Mononuclear cell (primary cell): Measurements from ENCODE around the gene SERINC3. TPM values are rescaled to one million over a fixed set of nuclear protein-coding genes. Genes with fewer than 3 reads are reported as not detected.
"Not testable (repeated sequence)": the region's sequence is repeated elsewhere in the genome, so short reads cannot be mapped to it uniquely, and the experiment has no call there.

Source experiments
- H3K27me3 ChIP-seq: 2 replicates; pipeline ENCODE4 v1.6.0; 2011; ENCODE audit warnings: low read length, control low read depth; ENCODE audit not compliant: insufficient read depth
- H3K4me1 ChIP-seq: 2 replicates; pipeline ENCODE4 v1.5.1; 2011; ENCODE audit warnings: mild to moderate bottlenecking, low read length, control low read depth; ENCODE audit not compliant: insufficient read depth
- H3K4me3 ChIP-seq: 2 replicates; pipeline ENCODE4 v1.5.1; 2011; ENCODE audit warnings: mild to moderate bottlenecking, low read length, moderate library complexity
- H3K9me3 ChIP-seq: 2 replicates; pipeline ENCODE4 v1.5.1; 2011; ENCODE audit warnings: low read depth, mild to moderate bottlenecking, control low read depth, low read length
- total RNA-seq: library from RNA; depleted of rRNA; stranded (reverse); fragments of >200 nt; gene quantifications from one replicate; pipeline ENCODE4 v1.2.3, GENCODE V29; 2012

SERINC3 gene
- total RNA-seq, result 37.7 TPM

DNA sequence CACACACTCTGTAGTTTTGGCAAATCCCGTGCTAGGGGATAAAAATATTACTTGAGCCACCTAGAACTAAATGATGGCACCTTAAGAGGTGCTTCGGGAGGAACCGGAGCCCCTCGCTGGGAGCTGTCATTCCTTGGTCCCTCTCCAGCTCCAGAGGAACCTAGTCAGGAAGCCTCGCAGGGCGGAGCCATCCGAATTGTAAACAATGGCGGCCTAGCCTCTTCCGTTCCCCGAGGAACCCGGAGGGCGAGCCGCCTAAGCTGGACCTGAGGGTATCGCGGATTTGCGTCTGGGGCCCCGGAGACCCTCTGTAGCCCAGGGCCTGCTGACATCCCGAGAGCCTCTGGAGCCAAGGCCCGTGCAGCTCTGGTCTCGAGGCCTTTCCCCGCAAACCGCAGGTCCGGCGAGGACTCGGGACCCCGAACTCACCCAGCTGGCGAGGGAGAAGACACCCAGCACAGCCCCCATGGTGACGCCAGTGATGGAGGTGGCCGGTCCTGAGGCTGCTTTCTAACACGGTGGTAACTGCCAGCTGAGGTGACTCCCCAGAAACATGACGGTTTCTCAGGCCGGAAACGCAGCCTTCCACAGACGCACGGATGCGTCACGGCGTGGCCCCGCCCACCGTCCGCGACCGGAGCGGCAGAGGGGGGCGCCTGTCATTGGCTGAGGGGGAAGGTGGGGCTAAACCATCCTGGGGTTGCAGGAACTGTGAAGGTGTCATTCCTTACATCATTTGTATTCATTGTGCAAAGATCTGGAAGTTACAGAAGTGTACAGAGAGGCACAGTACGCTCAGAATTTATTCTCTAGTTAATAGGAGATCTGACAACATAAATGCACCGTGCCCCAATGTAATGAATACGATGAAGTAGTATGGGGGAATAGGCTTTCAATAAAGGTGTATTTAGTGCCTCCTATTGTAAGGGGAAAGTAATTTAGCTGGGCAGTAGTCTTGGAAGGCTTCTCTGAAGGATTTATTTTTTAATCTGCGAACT lies at the start of gene SERINC3:
Gene SERINC3 (minus strand): TSS at position 587 of the 998 bp plus-strand sequence. CDS start 119 bp downstream, at position 468.
- Histone ChIP-seq H3K4me3 (peak within 1 kb of the TSS; percentile 89), H3K4me1 (peaks cover 32% of the 10 kb centered on the region), H3K27me3 (no peaks in the 10 kb centered on the region), H3K9me3 (no peaks in the 10 kb centered on the region)

- Histone ChIP-seq H3K27me3 (no peaks in the 10 kb centered on the region), H3K9me3 (no peaks in the 10 kb centered on the region), H3K4me3 (no peak overlapping the region), H3K4me1 (peaks cover 6% of the 10 kb centered on the region)
Measured at GRCh38 chr20:44571362-44571988, 49.6 kb upstream of the SERINC3 start.

GRCh38 chr20:44570367-44570766 lies 48.5 kb upstream of the SERINC3 start:
- Histone ChIP-seq H3K9me3 (no peaks in the 10 kb centered on the region), H3K27me3 (no peaks in the 10 kb centered on the region), H3K4me3 (no peak overlapping the region), H3K4me1 (no peaks in the 10 kb centered on the region)

DNA sequence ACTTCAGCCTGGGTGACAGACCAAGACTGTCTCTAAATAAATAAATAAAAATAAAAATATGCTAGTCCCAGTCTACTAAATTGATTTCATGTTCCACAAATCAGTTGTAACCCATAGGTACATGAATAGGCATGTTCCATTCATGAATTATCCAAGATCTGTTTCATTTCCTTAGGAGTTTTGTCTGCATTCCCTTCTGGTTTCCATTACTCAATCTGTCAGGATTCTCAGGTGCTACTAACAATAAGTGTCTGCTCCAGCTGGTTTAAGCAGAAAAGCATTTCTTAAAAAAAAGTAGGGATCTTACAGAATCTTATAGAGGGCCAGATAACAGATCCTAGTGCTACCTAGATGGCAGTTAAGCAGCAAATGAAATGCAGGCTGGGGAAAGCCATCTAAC lies 44.9 kb upstream of the SERINC3 start:
- Histone ChIP-seq H3K4me1 (no peaks in the 10 kb centered on the region), H3K27me3 (no peaks in the 10 kb centered on the region), H3K4me3 (no peak overlapping the region), H3K9me3 (no peaks in the 10 kb centered on the region)

DNA sequence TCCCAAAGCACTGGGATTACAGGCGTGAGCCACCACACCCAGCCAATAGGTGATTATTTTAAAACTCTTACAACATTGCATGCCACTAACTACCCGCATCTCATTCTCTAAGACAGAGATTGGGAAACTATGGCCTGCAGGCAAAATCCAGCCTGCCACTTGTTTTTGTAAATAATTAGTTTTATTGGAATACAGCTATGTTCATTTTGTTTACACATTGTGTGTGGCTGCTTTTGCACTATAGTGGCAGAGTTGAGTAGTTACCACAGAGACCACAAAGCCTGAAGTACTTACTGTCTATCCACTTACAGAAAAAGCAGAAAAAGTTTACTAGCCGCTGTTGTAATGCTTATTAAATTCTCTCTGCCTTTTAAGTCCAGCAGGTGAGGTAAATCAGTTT lies 44.1 kb upstream of the SERINC3 start:
- Histone ChIP-seq H3K27me3 (no peaks in the 10 kb centered on the region), H3K4me1 (no peaks in the 10 kb centered on the region), H3K4me3 (no peak overlapping the region), H3K9me3 (no peaks in the 10 kb centered on the region)

GRCh38 chr20:44561876-44562275 lies 40.0 kb upstream of the SERINC3 start:
- Histone ChIP-seq H3K4me1 (no peaks in the 10 kb centered on the region), H3K4me3 (no peak overlapping the region), H3K9me3 (no peaks in the 10 kb centered on the region), H3K27me3 (no peaks in the 10 kb centered on the region)

DNA sequence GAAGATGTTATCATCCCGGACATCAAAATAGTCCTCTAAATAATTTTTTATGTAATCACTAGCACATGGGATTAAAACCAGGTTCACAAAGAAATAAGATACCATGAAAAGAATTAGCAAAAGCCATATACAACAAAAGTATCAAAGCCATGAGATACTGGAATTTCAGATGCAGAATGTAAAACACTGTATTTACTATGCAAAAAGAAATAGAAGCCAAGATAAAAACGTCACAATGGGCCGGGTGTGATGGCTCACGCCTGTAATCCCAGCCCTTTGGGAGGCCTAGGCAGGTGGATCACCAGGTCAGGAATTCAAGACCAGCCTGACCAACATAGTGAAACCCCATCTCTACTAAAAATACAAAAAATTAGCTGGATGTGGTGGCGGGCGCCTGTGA lies 38.9 kb upstream of the SERINC3 start:
- not testable (repeated sequence) for H3K9me3 ChIP-seq, H3K27me3 ChIP-seq, H3K4me3 ChIP-seq, H3K4me1 ChIP-seq

- Histone ChIP-seq H3K4me1 (no peaks in the 10 kb centered on the region), H3K27me3 (no peaks in the 10 kb centered on the region), H3K9me3 (no peaks in the 10 kb centered on the region), H3K4me3 (no peak overlapping the region)
Measured at GRCh38 chr20:44560229-44560628, 38.4 kb upstream of the SERINC3 start.

- Histone ChIP-seq H3K4me3 (no peak overlapping the region), H3K27me3 (no peaks in the 10 kb centered on the region), H3K9me3 (no peaks in the 10 kb centered on the region), H3K4me1 (no peaks in the 10 kb centered on the region)
Measured at GRCh38 chr20:44559302-44559701, 37.4 kb upstream of the SERINC3 start.

- peaks cover 5% of the 10 kb centered on the region for H3K4me1 ChIP-seq
- H3K9me3 ChIP-seq, result no peaks in the 10 kb centered on the region
- no peaks in the 10 kb centered on the region for H3K27me3 ChIP-seq
- H3K4me3 ChIP-seq, result no peak overlapping the region
Measured at GRCh38 chr20:44552950-44553908, 31.4 kb upstream of the SERINC3 start.

DNA sequence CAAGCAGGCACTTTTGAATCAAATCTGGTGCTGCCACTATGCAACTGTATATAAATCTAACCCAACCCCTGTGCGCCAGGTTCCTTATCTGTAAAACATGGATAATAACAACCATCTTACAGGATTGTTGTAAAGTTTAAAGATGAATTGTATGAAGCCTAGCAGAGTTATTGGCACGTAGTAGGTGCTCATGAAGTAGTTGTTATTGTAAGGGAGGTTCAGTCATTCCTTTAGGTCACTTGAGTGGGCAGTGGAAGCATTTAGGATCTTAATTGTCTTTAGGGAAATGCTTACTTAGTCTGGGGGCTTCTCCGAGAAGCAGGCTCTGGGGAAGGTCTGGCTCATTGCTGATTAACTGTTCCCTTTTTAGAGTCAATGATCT lies 30.7 kb upstream of the SERINC3 start:
- Histone ChIP-seq H3K4me1 (peaks cover 5% of the 10 kb centered on the region), H3K4me3 (no peak overlapping the region), H3K27me3 (no peaks in the 10 kb centered on the region), H3K9me3 (no peaks in the 10 kb centered on the region)

DNA sequence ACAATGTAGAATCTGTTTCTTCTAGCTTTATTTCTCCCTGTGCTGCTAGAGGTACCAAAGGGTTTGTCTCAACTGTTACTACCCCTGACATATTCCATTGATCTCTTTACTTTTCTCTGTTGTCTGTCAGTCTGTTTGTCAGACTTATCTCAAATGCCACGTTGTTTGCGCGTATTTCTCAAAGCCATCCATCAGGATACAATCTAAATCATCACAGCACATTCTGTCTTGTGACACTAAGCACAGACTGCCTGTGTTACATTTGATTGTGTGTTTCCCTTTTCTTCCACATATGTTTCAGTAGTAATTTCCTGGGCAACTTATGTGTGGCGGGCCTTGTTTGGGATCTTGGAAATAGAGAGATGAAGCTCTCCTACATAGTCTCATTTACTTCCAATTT lies 30.2 kb upstream of the SERINC3 start:
- H3K4me1 ChIP-seq, result peaks cover 5% of the 10 kb centered on the region
- no peaks in the 10 kb centered on the region for H3K27me3 ChIP-seq
- no peak overlapping the region for H3K4me3 ChIP-seq
- no peaks in the 10 kb centered on the region for H3K9me3 ChIP-seq

GRCh38 chr20:44549123-44549522 lies 27.3 kb upstream of the SERINC3 start:
- H3K9me3 ChIP-seq, result no peaks in the 10 kb centered on the region
- peaks cover 5% of the 10 kb centered on the region for H3K4me1 ChIP-seq
- no peak overlapping the region for H3K4me3 ChIP-seq
- H3K27me3 ChIP-seq, result no peaks in the 10 kb centered on the region

GRCh38 chr20:44547419-44547818 lies 25.5 kb upstream of the SERINC3 start:
- H3K9me3 ChIP-seq, result no peaks in the 10 kb centered on the region
- H3K27me3 ChIP-seq, result no peaks in the 10 kb centered on the region
- H3K4me1 ChIP-seq, result no peaks in the 10 kb centered on the region
- no peak overlapping the region for H3K4me3 ChIP-seq

DNA sequence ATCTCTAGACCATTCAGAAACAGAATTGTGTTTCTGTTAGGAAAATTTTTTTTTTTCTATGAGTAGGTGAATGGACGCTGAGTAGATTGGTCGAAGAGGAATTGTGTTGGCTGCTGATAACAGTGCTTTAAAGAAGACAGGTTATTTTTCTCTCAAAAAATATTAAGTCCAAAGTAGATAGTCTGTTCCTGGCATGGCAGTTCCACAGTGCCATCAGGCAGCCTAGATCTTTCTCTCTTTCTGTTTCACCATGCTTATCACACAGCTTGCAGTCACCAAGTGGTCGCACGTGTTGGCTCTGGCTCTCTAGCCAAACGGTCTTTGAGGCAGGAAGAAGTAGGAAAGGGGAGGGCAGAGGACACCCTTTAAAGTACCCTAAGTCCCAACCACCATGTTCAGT lies 22.4 kb upstream of the SERINC3 start:
- no peaks in the 10 kb centered on the region for H3K9me3 ChIP-seq
- H3K4me3 ChIP-seq, result no peak overlapping the region
- H3K27me3 ChIP-seq, result no peaks in the 10 kb centered on the region
- no peaks in the 10 kb centered on the region for H3K4me1 ChIP-seq
